Adrenal gland (tissue), 12 donors: ENCODE results near the gene SPEG. TPM values are rescaled to one million over a fixed set of nuclear protein-coding genes. Genes with fewer than 3 reads are reported as not detected.

Source experiments
- DNase-seq, 7 donors: peaks; one replicate each; pipeline ENCODE4 v3.0.0-alpha.2; 2019 to 2020
- H3K27ac ChIP-seq, 5 donors: fragments of 200-600 bp; sonication (generic) in 4 of 5; 1 replicate in 3 of 5; 2 replicates in 2 of 5; pipeline versions ENCODE4 v1.5.1 to v1.8.0; 2016 to 2020; ENCODE audit warnings: mild to moderate bottlenecking in 1 of 5
- H3K27me3 ChIP-seq: fragments of 200-600 bp; 2 replicates; pipeline ENCODE4 v1.8.0; 2021
- H3K36me3 ChIP-seq, 2 donors: fragments of 200-600 bp; replicated peaks in 1 of 2; 1 replicate in 1 of 2; 2 replicates in 1 of 2; pipeline versions ENCODE4 v1.5.1 to v1.8.0; 2018 to 2022
- H3K4me1 ChIP-seq, 2 donors: fragments of 200-600 bp; replicated peaks in 1 of 2; 1 replicate in 1 of 2; 2 replicates in 1 of 2; pipeline versions ENCODE4 v1.5.1 to v1.8.0; 2018 to 2021
- H3K4me3 ChIP-seq, 4 donors: fragments of 200-600 bp; sonication (generic) in 3 of 4; one replicate each; pipeline ENCODE4 v1.5.1; 2016 to 2018
- H3K9me3 ChIP-seq, 3 donors: fragments of 200-600 bp; sonication (generic) in 1 of 3; replicated peaks in 1 of 3; 1 replicate in 2 of 3; 2 replicates in 1 of 3; pipeline versions ENCODE4 v1.5.1 to v1.8.0; 2016 to 2021
- CTCF ChIP-seq, 6 experiments: fragments of 450-650 bp in 4 of 6; fragments of 200-600 bp in 2 of 6; sonication (generic) in 1 of 6; IDR thresholded peaks; 1 replicate in 5 of 6; 2 replicates in 1 of 6; pipeline versions ENCODE4 v1.5.1 to v1.8.0; 2016 to 2021; ENCODE audit warnings: antibody characterized with exemption in 6 of 6, mild to moderate bottlenecking in 2 of 6, moderate library complexity in 1 of 6
- POLR2A ChIP-seq, 2 donors: fragments of 450-650 bp; IDR thresholded peaks; one replicate each; pipeline ENCODE4 v1.6.1; 2017; ENCODE audit warnings: antibody characterized with exemption in 2 of 2, mild to moderate bottlenecking in 2 of 2, moderate library complexity in 1 of 2
- WGBS, 4 donors: extraction: QIAGEN DNeasy Blood & Tissue Kit in 2 of 4; methylation state at CpG; one replicate each; pipeline versions ENCODE4 v1.1.5 to v1.1.7; 2013 to 2017; 5-methylcytosine and 5-hydroxymethylcytosine counted together
- intact Hi-C, 2 donors: fragments of 100-400 bp; cut with DNase I; formaldehyde crosslinking; loops; one replicate each; pipeline versions ENCODE4 v1.14.1 to v1.15.0; 2022 to 2023
- polyA plus RNA-seq, 3 donors: library from polyadenylated mRNA; stranded (reverse); fragments of 200-250 nt in 2 of 3; fragments of 350-450 nt in 1 of 3; fragmentation: Illumina TruSeq in 1 of 3; extraction: RNeasy Lipid Tissue Mini Kit (QIAGEN cat#74804) in 1 of 3; gene quantifications; one replicate each; pipeline ENCODE4 v1.2.3, GENCODE V29; 2013 to 2014
- total RNA-seq, 9 donors: library from RNA; depleted of rRNA in 4 of 9; stranded (reverse); fragments of >200 nt in 4 of 9; fragments of 120-200 nt in 1 of 9; fragmentation: NEBNext Ultra II Directional in 1 of 9; extraction: Animal tissue kit (Norgen Biotek cat#: 25700) in 1 of 9; gene quantifications; one replicate each; pipeline versions ENCODE4 v1.1.0 to v1.2.4, GENCODE V29; 2013 to 2023
- donor health status: healthy with polysubstance abuse.
- donor health status: Bipolar disorder and iron deficiency.
- donor health status: DM: yes; HTN: yes; CAD: no.
- donor health status: DM: no; HTN: no; CAD: no.
- donor health status: DM: no; HTN: no; CAD: no.
- donor health status: DM: yes; HTN: yes; CAD: no.

The SPEG gene
- total and polyA plus RNA-seq, 12 donors = 0.66 to 178 (median 5.5) TPM

- no peak for TF ChIP-seq POLR2A (IDR thresholded peaks at IDR 0.05)
- no peak for TF ChIP-seq CTCF (IDR thresholded peaks at IDR 0.05)
- DNase-seq = no peak
- Histone ChIP-seq H3K9me3 (no peaks in the 10 kb centered on the region), H3K4me1 (peaks cover 10 to 24% of the 10 kb centered on the region in 2 donors), H3K27ac (no peak overlapping the region), H3K4me3 (no peak overlapping the region), H3K27me3 (no peaks in the 10 kb centered on the region), H3K36me3 (peaks cover 0 to 25% of the 10 kb centered on the region in 2 donors)
- intact Hi-C loops = loop anchor here (2.0 to 5.0 kb wide), 4 partner anchors 78 to 147 kb away; no protein-coding TSS in a partner anchor
- WGBS, 4 donors = 85 to 100% (median 94%) methylated on average over 1 to 46 of the region's 46 CpGs
Measured at GRCh38 chr2:219539926-219540678, 105.5 kb downstream of the SPEG start.

- Histone ChIP-seq H3K9me3 (no peaks in the 10 kb centered on the region), H3K27ac (no peak overlapping the region), H3K4me3 (no peak overlapping the region), H3K27me3 (no peaks in the 10 kb centered on the region), H3K4me1 (peaks cover 10 to 24% of the 10 kb centered on the region in 2 donors), H3K36me3 (peaks cover 0 to 25% of the 10 kb centered on the region in 2 donors)
- intact Hi-C loops = loop anchor here (2.0 to 5.0 kb wide), 3 partner anchors 101 to 146 kb away; no protein-coding TSS in a partner anchor
- WGBS, 4 donors = 82 to 87% (median 85%) methylated on average over 10 to 12 of the region's 12 CpGs
- no peak for TF ChIP-seq CTCF (IDR thresholded peaks at IDR 0.05)
- no peak for DNase-seq
Measured at GRCh38 chr2:219540784-219541504, 106.3 kb downstream of the SPEG start.

GRCh38 chr2:219541611-219542180, 107.1 kb downstream of the SPEG start:
- Histone ChIP-seq H3K4me3 (peak overlapping the region in 1 of 4 donors; percentile 30), H3K27ac (peak overlapping the region in 2 of 5 donors; percentile 0 to 13), H3K36me3 (peaks cover 0 to 25% of the 10 kb centered on the region in 2 donors), H3K4me1 (peaks cover 10 to 24% of the 10 kb centered on the region in 2 donors), H3K27me3 (no peaks in the 10 kb centered on the region), H3K9me3 (no peaks in the 10 kb centered on the region)
- DNase-seq = peak; percentile 84 to 94 (median 87)
- intact Hi-C loops = loop anchor here (2.0 to 5.0 kb wide), 3 partner anchors 101 to 146 kb away; no protein-coding TSS in a partner anchor
- TF ChIP-seq POLR2A (IDR thresholded peaks at IDR 0.05) (no peak), CTCF (IDR thresholded peaks at IDR 0.05) (peak; percentile 91 to 99 (median 96))
- WGBS, 4 donors = 5 to 10% (median 8%) methylated on average over 2 to 48 of the region's 48 CpGs
